NT2/D1 (cell line): ENCODE measurements around the gene SLC13A3.

ENCODE experiments used
- DNase-seq: peaks from one replicate; pipeline ENCODE4 v3.0.0-alpha.2; 2011; ENCODE audit warnings: low read depth, low spot score
- H3K27me3 ChIP-seq: 2 replicates; pipeline ENCODE4 v1.6.0; 2011; ENCODE audit warnings: mild to moderate bottlenecking; ENCODE audit not compliant: insufficient read length, insufficient read depth
- H3K36me3 ChIP-seq: 2 replicates; pipeline ENCODE4 v1.6.1; 2011; ENCODE audit warnings: mild to moderate bottlenecking, low read length, mixed read lengths; ENCODE audit not compliant: insufficient read depth, insufficient read length
- H3K4me1 ChIP-seq: 2 replicates; pipeline ENCODE4 v1.5.1; 2011; ENCODE audit not compliant: insufficient read depth, insufficient read length
- H3K4me3 ChIP-seq: 2 replicates; pipeline ENCODE4 v1.5.1; 2011; ENCODE audit warnings: low read depth; ENCODE audit not compliant: insufficient read length
- H3K9ac ChIP-seq: 2 replicates; pipeline ENCODE4 v1.6.0; 2011; ENCODE audit warnings: low read depth; ENCODE audit not compliant: insufficient read length
- H3K9me3 ChIP-seq: 2 replicates; pipeline ENCODE4 v1.5.1; 2011; ENCODE audit warnings: mild to moderate bottlenecking, low read length; ENCODE audit not compliant: insufficient read depth
- SUZ12 ChIP-seq: IDR thresholded peaks from 2 replicates; pipeline ENCODE4 v1.6.1; 2011; ENCODE audit not compliant: insufficient read length, insufficient read depth; ENCODE audit errors: extremely low read depth
- YY1 ChIP-seq: IDR thresholded peaks from 2 replicates; pipeline ENCODE4 v1.6.1; 2011; ENCODE audit not compliant: insufficient read length, insufficient read depth
- ZNF274 ChIP-seq: IDR thresholded peaks from 2 replicates; pipeline ENCODE4 v1.6.1; 2011; ENCODE audit warnings: mild to moderate bottlenecking, low read depth, low read length

The SLC13A3 gene

GRCh38 chr20:46694484-46694883, 43.2 kb upstream of the SLC13A3 start:
- Histone ChIP-seq H3K9me3 (peaks cover 5% of the 10 kb centered on the region; the same call in 1 of the 2 replicates), H3K4me1 (no peaks in the 10 kb centered on the region), H3K4me3 (no peak overlapping the region), H3K9ac (no peak overlapping the region), H3K36me3 (no peaks in the 10 kb centered on the region), H3K27me3 (no peaks in the 10 kb centered on the region)
- TF ChIP-seq ZNF274 (no peak), YY1 (no peak), SUZ12 (no peak)
- no peak for DNase-seq

- Histone ChIP-seq H3K9me3 (no peaks in the 10 kb centered on the region), H3K36me3 (peaks cover 12% of the 10 kb centered on the region), H3K4me3 (no peak overlapping the region), H3K4me1 (no peaks in the 10 kb centered on the region), H3K27me3 (no peaks in the 10 kb centered on the region), H3K9ac (no peak overlapping the region)
- no peak for TF ChIP-seq SUZ12
- TF ChIP-seq YY1, result no peak
- no peak for TF ChIP-seq ZNF274
- DNase-seq, result no peak
These were observed 39.9 kb upstream of the SLC13A3 start for GRCh38 chr20:46691196-46691595.

GRCh38 chr20:46690219-46691106, 39.2 kb upstream of the SLC13A3 start:
- peak overlapping the region; percentile 84 for H3K9ac ChIP-seq

GRCh38 chr20:46689754-46690085, 38.5 kb upstream of the SLC13A3 start:
- Histone ChIP-seq H3K9ac (peak overlapping the region; percentile 84), H3K27me3 (no peaks in the 10 kb centered on the region), H3K36me3 (peaks cover 25% of the 10 kb centered on the region), H3K9me3 (0 out of 2 replicates have a peak, but pooled peaks cover 4% of the 10 kb centered on the region), H3K4me3 (peak overlapping the region; percentile 23), H3K4me1 (no peaks in the 10 kb centered on the region)
- TF ChIP-seq YY1 (no peak), ZNF274 (no peak), SUZ12 (no peak)
- DNase-seq, result no peak

More at GRCh38 chr20:46690219-46691106, 39.2 kb upstream of the SLC13A3 start:
- Histone ChIP-seq H3K9me3 (no peaks in the 10 kb centered on the region), H3K4me3 (peak overlapping the region; percentile 23), H3K27me3 (no peaks in the 10 kb centered on the region), H3K36me3 (peaks cover 20% of the 10 kb centered on the region), H3K4me1 (no peaks in the 10 kb centered on the region)
- TF ChIP-seq ZNF274, result no peak
- no peak for TF ChIP-seq YY1
- no peak for TF ChIP-seq SUZ12
- no peak for DNase-seq

GRCh38 chr20:46689082-46689753, 38.0 kb upstream of the SLC13A3 start, which contains the start of gene TP53RK:
Gene TP53RK (minus strand): TSS chr20:46689444. CDS start chr20:46689414, 30 bp downstream.
- Histone ChIP-seq H3K36me3 (peaks cover 28% of the 10 kb centered on the region), H3K27me3 (no peaks in the 10 kb centered on the region), H3K4me1 (no peaks in the 10 kb centered on the region), H3K9ac (peak within 1 kb of the TSS; percentile 98), H3K4me3 (peak within 1 kb of the TSS; percentile 84), H3K9me3 (0 out of 2 replicates have a peak, but pooled peaks cover 5% of the 10 kb centered on the region)
- peak; percentile 78 for TF ChIP-seq YY1
- TF ChIP-seq ZNF274, result no peak
- TF ChIP-seq SUZ12, result no peak
- DNase-seq, result peak; percentile 100

GRCh38 chr20:46688151-46689081, 37.2 kb upstream of the SLC13A3 start:
- Histone ChIP-seq H3K4me3 (peak overlapping the region; percentile 84), H3K9ac (peak overlapping the region; percentile 98), H3K27me3 (no peaks in the 10 kb centered on the region), H3K9me3 (0 out of 2 replicates have a peak, but pooled peaks cover 5% of the 10 kb centered on the region), H3K36me3 (peaks cover 28% of the 10 kb centered on the region), H3K4me1 (peaks cover 3% of the 10 kb centered on the region)
- DNase-seq, result no peak
- TF ChIP-seq ZNF274, result no peak
- TF ChIP-seq YY1, result no peak
- no peak for TF ChIP-seq SUZ12
